CD4-positive, alpha-beta T cell treated with Interferon gamma for 1 hour (primary cell): Measurements from ENCODE around the gene LRIT2.
"Not testable (repeated sequence)": the region's sequence is repeated elsewhere in the genome, so short reads cannot be mapped to it uniquely, and the experiment has no call there.

ENCODE experiments used
- DNase-seq: peaks from one replicate; pipeline ENCODE4 v3.0.0-alpha.2; 2020

The LRIT2 gene

GRCh38 chr10:84204122-84204521, 21.2 kb downstream of the LRIT2 start:
- no peak for DNase-seq

GRCh38 chr10:84202349-84202748, 23.0 kb downstream of the LRIT2 start:
- no peak for DNase-seq

GRCh38 chr10:84201682-84202081, 23.7 kb downstream of the LRIT2 start:
- no peak for DNase-seq

GRCh38 chr10:84201244-84201606, 24.1 kb downstream of the LRIT2 start:
- DNase-seq, result no peak

- DNase-seq, result no peak
These were observed 24.7 kb downstream of the LRIT2 start for GRCh38 chr10:84200537-84201243.

GRCh38 chr10:84198206-84198915, 27.0 kb downstream of the LRIT2 start:
- DNase-seq, result no peak

DNA sequence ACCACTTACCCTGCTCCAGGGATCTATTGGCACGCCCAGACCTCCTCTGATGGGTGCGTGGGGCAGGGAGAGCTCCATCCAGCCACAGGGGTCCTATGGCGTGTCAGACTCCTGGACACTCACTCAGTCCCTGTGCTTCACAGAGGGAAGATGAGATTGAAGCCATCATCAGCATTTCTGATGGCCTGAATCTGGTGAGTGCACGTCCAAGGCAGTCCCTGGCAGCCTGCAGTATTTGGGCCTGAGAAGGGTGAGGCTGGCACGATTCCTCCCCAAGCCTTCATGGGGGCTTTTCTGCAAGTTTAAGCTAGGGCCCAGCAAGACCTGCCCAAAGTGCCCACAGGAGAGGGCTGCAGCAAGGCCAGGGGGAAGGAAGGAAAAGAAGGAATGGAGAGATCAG, 27.7 kb downstream of the LRIT2 start:
- DNase-seq, result no peak

GRCh38 chr10:84196941-84197340, 28.4 kb downstream of the LRIT2 start:
- no peak for DNase-seq

DNA sequence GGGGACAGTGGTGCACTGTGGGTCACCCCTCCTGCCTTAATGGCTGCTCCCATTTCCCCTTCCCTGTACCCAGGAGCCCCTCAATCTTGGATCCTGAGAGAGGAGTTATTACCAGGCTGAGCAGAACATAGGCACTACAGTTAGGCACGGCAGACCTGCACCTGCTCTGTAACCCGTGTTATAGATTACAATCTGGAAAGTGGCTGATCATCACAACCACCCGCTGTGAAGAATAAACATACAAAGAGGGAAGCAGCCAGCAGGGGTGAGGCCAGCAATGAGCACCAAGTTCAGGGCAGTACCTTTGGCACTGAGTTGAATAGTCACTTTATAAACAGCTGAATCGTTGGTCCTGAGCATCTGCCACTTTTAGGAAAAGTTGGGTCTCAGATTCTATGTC, 29.3 kb downstream of the LRIT2 start:
- DNase-seq, result no peak

DNA sequence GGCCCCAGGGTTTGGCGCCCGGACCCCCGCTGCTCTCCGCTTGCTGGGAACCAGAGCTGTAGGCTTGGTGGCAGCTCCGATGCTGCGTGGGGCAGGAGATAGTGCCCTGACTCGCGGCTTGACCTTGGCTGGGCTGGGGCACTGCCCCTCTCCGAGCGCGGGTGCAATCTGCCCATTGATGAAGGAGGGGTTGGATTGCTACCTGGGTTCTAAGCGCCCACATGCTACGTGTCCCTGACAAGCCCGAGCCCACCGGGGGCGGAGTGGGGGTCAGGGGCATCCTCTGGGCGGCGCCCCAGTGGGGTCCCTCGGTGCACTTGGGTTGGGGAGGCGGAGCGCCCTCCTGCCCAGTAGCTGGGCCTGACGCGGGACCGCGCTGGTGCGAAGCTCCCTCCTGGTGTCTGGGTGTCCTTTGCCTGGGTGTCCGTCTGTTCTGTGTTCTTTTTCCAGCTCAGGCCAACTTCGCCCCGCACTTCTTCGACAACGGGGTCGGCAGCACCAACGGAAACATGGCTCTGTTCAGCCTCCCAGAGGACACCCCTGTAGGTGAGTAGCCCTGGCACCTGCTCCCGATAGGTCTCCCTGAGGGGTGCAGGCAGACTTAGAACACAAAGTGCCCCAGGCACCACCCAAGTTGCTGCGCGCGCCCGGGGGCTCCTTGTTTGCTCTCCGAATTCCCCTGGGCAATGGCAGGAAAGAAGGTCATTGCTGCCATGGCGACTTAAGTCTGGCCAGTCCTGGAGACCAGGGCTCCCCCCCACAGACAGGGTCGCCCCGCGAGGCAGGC, 30.1 kb downstream of the LRIT2 start:
- no peak for DNase-seq

DNA sequence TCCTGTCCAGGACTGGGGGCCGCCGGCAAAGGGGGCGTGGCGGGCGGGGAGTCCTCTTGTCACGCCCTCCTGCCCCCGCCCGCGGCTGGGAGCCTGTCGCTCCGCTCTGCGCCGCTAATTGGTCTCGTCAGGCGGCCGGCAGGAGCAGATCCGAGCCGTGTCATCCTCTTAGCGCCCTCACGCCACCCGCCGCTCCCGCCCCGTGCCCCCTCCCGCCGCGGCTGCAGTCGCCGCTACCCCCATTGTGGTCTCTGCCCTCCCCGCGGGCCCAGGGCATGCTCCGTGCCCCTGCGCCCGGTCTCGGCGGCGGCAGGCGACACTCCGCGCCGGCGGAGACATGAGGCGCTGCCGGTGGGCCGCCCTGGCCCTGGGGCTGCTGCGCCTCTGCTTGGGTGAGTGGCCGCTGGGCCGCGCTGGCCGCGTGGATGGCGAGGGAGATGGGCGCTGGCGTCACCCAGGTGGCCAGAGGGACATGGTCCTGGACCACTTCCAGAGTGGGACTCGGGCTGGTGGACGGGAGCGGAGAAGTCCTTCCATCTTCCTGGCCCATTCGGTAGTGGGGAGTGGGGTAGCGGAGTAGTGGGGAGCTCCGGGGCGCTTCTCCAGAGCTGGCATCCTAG, 30.8 kb downstream of the LRIT2 start, which contains the start of gene CDHR1:
TSS of gene CDHR1 (plus strand) at position 114 of the 620 bp plus-strand sequence. CDS start at position 338, 224 bp downstream.
- peak; percentile 58 for DNase-seq

DNA sequence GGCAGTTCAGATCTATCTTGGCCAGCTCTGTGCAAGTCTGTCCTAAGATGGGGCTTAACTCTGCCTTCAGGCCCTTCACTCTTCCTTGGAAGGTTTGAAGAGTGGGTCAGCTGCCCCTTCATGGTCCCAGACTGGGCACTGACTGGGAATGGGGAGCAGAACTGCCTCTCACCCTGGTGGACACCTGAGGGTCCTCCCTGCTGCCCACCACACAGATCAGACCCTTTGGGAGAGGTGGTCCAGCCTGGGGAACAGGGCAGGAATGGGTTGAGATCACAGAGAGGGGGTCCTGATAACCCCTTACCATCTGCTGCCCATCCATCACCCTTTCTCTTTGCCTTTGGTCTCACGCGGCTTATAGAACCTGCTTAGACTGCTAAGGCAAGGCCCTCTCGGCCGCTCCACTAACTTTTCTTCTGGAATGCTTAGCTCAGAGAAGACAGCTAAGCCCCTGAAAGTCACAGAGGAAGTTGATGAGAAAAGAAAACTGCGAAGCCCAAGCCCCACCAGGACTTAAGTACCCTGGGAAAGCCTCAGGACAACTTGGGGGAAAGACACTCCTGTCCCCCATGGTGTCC, 31.4 kb downstream of the LRIT2 start:
- no peak for DNase-seq

DNA sequence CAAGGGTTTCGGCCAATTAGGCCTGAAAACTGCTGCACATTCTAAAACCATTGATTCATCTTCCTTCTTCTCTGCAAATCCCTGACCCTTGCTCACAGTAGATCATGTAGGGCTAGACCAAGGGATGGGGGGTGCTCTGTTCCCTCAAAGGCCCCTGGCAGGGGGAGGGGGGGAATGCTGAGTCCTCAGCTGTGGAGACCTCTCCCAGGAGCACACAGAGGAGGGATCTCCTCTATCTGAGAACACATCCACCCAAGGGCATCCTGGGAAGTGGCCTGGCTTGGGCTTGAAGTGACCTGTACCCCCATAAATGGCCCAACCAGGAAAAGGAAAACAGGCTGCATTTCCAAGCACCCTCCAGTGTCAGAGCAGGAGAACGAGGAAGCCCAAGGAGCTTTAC, 32.0 kb downstream of the LRIT2 start:
- DNase-seq, result no peak

- no peak for DNase-seq
These were observed 34.2 kb downstream of the LRIT2 start for GRCh38 chr10:84191106-84191505.

- DNase-seq, result no peak
These were observed 34.7 kb downstream of the LRIT2 start for GRCh38 chr10:84190621-84191020.

GRCh38 chr10:84188815-84189214, 36.5 kb downstream of the LRIT2 start:
- DNase-seq, result no peak

DNA sequence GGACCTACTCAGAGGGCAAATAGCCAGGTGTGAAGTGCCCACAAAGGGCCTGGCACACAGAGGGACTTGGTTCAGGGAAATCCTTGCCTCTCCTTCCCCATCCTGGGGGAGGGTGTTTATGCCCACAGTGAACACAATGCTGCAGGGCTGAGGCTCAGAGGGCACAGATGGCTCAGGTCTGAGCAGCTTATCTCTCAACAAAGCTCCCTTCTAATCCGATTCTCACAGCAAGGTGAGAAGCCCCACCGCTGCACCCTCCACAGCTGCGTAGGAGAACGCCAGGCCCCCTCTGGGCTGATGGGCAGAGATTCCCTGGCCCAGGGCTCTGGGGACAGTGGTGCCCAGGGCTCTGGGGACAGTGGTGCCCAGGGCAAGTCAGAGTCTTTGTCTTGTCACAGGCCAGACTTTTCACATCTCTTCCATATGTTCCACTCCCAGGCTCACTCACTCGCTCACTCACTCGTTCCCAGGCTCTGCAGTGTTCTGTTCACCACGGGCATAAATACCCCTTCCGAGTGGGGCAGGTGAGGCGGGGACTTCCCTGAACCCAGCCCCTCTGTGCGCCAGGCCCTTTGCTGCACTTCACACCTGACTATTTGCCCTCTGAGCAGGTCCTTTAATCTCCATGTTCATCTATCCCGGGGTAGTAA, 39.7 kb downstream of the LRIT2 start:
- no peak for DNase-seq

DNA sequence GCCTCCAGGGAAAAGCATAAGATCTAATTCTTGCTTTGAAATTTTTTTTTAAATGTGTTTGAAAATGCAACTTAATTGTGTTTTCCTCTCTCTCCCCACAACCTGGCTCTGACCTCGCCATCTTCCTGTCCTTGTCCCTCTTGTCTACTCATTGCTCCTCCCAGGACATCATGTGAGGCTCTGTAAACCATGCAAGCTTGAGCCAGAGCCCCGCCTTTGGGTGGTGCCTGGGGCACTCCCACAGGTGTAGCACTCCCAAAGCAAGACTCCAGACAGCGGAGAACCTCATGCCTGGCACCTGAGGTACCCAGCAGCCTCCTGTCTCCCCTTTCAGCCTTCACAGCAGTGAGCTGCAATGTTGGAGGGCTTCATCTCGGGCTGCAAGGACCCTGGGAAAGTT, 40.8 kb downstream of the LRIT2 start:
- DNase-seq, result no peak

DNA sequence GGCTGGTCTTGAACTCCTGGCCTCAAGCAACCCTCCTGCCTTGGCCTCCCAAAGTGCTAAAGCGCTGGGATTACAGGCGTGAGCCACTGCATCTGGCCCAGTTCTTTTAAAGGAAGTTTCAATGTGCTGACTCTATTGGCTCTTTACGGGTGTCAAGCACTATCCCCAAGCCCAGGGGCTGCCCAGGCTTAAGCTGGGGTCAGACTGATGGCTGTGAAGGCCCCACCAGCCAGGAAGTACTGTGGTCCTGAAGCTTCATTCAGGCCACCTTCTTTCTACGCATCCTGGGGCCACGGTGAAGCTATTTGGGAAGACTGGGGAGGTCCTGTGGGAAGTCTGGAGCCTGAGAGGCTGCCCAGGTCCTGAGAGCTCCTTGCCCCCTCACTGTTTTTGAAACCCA, 43.7 kb downstream of the LRIT2 start:
- DNase-seq, result no peak

DNA sequence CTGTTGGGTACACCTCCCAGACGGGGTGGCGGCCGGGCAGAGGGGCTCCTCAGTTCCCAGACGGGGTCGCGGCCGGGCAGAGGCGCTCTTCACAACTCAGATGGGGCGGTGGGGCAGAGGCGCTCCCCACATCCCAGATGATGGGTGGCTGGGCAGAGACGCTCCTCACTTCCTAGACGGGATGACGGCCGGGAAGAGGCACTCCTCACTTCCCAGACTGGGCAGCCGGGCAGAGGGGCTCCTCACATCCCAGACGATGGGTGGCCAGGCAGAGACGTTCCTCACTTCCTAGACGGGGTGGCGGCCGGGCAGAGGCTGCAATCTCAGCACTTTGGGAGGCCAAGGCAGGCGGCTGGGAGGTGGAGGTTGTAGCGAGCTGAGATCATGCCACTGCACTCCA, 45.0 kb downstream of the LRIT2 start:
- not testable (repeated sequence) for DNase-seq

- DNase-seq, result peak; percentile 57
These were observed 46.2 kb downstream of the LRIT2 start for GRCh38 chr10:84179059-84179710.

GRCh38 chr10:84178160-84178609, 47.2 kb downstream of the LRIT2 start:
- no peak for DNase-seq
